Activated CD4-positive, alpha-beta memory T cell treated with anti-CD3 and anti-CD28 coated beads, Interleukin-2, amount 10 ng/mL, durations not matched to agents 7 days and 5 days (primary cell): ENCODE data around the gene NOL4L. TPM values are rescaled to one million over a fixed set of nuclear protein-coding genes. Genes with fewer than 3 reads are reported as not detected.

ENCODE experiments used
- CTCF ChIA-PET: fragments of 350-600 bp; sonication (Branson Sonifier 250); formaldehyde crosslinking; loops from one replicate; lab custom pipeline; 2021; ENCODE audit warnings: antibody characterized with exemption, inconsistent platforms; lab: Charles Lee
- POLR2A ChIA-PET: fragments of 350-600 bp; sonication (Branson Sonifier 250); formaldehyde crosslinking; loops from one replicate; lab custom pipeline; 2021; ENCODE audit warnings: antibody characterized with exemption; lab: Charles Lee
- DNase-seq: peaks from one replicate; pipeline ENCODE4 v3.0.0-alpha.2; 2020
- H3K27ac Mint-ChIP-seq: one replicate; pipeline ENCODE4 v1.8.0; 2021; ENCODE audit warnings: mild to moderate bottlenecking, mixed read lengths
- H3K27me3 Mint-ChIP-seq: one replicate; pipeline ENCODE4 v1.8.0; 2021; ENCODE audit warnings: mixed read lengths
- H3K36me3 Mint-ChIP-seq: one replicate; pipeline ENCODE4 v1.8.0; 2021; ENCODE audit warnings: low read depth, mixed read lengths
- H3K4me1 Mint-ChIP-seq: one replicate; pipeline ENCODE4 v1.8.0; 2021; ENCODE audit warnings: mixed read lengths
- H3K4me3 Mint-ChIP-seq: one replicate; pipeline ENCODE4 v1.8.0; 2021; ENCODE audit warnings: mild to moderate bottlenecking, mixed read lengths
- H3K9me3 Mint-ChIP-seq: one replicate; pipeline ENCODE4 v1.8.0; 2021; ENCODE audit warnings: mixed read lengths
- total RNA-seq, 2 experiments: library from RNA; stranded (reverse); gene quantifications; one replicate each; pipeline ENCODE4 v1.2.3, GENCODE V29; 2021

The NOL4L gene
- total RNA-seq, 2 experiments from 2014 or later, result 17.1 to 19.1 TPM

DNA sequence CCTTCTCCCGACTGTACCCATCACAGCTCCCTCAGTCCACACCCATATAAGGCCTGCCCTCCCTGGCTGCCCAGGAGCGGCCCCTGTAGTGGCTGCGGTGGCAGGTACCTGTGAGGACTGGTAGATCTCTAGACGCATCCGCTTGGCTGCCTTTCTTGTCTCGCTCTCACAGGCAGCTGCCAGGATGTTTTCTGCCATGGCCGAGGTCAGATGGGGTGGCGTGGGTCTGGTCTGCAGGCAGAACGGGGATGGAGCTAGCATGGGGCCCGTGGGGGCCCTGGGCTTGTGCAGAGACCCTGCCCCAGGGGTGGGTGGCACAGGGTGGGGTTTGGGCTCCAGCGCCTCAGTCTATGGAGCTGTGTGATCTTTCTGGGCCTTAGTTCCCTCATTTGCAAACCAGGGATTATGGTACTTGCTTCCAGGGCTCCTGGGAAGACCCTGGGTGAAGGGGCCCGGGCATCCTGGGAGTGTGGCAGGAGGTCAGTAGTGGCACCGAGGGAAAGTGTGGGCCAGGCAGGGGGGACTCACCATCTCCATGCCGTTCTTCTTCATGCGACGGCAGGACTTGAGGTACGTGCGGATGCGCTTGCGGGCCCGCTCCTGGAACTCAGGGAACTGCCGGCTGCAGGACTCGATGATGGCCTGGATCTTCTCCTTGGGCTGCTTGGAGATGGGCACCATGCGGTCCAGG is 132.2 kb downstream of the NOL4L start:
- H3K36me3 Mint-ChIP-seq, result no peaks in the 10 kb centered on the region
- H3K27ac Mint-ChIP-seq, result no peak overlapping the region
- no peaks in the 10 kb centered on the region for H3K9me3 Mint-ChIP-seq
- H3K4me3 Mint-ChIP-seq, result no peak overlapping the region
- CTCF ChIA-PET, result no interaction called here
- POLR2A ChIA-PET, result no interaction called here
- DNase-seq, result no peak
- no peaks in the 10 kb centered on the region for H3K27me3 Mint-ChIP-seq
- no peaks in the 10 kb centered on the region for H3K4me1 Mint-ChIP-seq

DNA sequence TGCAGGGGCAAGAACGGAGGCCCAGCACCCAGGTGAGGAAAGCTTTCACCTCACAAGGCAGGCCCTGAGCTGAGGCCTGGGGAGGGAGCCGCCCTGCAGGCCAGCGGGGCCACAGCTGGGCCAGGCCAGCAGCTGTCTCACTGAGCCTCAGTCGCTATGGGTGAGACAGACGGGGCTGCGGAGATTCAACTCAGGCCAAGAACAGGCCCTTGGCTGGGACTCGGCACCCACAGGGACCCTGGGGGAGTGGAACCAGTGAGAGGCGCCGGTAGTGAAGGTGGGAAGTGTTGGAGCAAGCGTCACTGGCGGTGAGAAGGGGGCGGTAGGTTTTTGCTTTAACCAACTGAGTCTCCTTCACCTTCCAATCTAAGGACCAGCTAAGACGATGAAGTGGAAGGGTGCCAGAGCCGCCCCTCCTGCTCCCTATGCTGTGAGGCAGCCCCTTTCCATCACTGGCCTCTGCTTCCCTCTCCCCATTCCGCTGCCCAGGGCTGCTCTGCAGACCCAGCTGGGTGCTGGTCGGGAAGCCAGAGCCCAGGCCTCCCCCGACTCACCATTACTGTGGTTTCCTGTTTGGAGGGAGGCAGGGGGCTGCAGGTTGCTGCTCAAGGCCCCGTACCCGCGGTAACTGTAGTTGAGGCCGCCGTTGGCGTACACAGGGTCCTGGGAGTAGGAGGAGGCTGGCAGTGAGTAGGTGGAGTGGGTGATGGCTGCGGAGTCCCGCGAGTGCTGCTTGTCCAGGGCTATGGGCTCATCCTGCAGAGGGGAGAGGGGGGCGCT is 133.3 kb downstream of the NOL4L start:
- no peaks in the 10 kb centered on the region for H3K27me3 Mint-ChIP-seq
- POLR2A ChIA-PET, result no interaction called here
- no peak overlapping the region for H3K27ac Mint-ChIP-seq
- H3K4me1 Mint-ChIP-seq, result no peaks in the 10 kb centered on the region
- no peaks in the 10 kb centered on the region for H3K9me3 Mint-ChIP-seq
- DNase-seq, result no peak
- H3K4me3 Mint-ChIP-seq, result no peak overlapping the region
- H3K36me3 Mint-ChIP-seq, result peaks cover under 1% of the 10 kb centered on the region
- CTCF ChIA-PET, result interaction anchor here (0.6 kb wide), 1 partner anchor 60 kb away, joined by 3 read pairs; no protein-coding TSS in a partner anchor

DNA sequence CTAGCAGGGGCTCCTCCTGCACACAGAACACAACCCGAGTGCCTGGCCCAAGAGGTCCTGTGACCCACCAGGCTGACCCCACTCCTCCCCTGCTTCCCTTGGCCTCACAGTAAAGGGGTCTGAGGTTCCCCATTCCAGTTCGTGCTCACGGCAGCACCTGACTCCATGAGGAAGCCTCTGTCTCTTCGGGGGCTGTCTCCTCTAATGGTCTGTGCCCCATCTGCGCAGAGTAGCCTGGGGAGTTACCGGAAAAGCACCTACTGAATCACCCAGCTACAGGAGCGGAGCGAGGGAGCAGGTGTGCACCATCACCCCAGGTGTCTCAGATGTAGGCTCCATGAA is 133.8 kb downstream of the NOL4L start:
- ChIA-PET POLR2A (no interaction called here), CTCF (interaction anchor here (0.6 kb wide), 1 partner anchor 59 kb away, joined by 3 read pairs; no protein-coding TSS in a partner anchor)
- Mint-ChIP-seq H3K9me3 (no peaks in the 10 kb centered on the region), H3K36me3 (peaks cover 5% of the 10 kb centered on the region), H3K4me3 (no peak overlapping the region), H3K27me3 (no peaks in the 10 kb centered on the region), H3K4me1 (no peaks in the 10 kb centered on the region), H3K27ac (peak overlapping the region; percentile 21)
- no peak for DNase-seq

DNA sequence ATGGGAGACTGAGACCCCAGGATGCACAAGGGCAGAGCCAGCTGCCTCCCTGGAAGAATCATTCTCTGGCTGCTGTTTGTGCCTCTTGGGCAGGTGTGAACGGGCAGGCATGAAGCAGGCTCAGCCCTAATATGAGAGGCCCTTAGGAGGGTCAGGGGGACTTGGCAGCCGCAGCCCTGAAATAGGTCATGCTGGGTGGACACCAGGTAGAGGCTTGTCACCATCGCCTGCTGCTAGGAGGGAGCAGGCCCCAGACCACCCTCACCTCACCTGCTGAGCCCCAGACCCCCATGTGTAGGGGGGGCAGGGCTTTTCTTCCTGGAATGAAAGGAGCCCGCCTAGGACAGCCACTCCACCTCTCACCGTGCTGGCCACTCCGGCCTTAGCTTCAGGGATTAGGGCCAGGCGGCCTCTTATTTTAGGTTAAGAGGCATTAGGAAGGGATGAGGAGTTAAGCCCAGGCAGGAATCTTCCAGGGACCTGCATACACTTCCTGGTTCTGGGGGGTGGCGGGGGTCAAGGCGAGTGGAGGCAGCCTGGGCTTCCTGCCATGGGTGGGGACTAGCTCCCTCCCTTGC is 134.6 kb downstream of the NOL4L start:
- Mint-ChIP-seq H3K4me1 (no peaks in the 10 kb centered on the region), H3K27ac (no peak overlapping the region), H3K36me3 (peaks cover 5% of the 10 kb centered on the region), H3K9me3 (no peaks in the 10 kb centered on the region), H3K27me3 (no peaks in the 10 kb centered on the region), H3K4me3 (no peak overlapping the region)
- no peak for DNase-seq
- POLR2A ChIA-PET, result no interaction called here
- CTCF ChIA-PET, result interaction anchor here (0.6 kb wide), 1 partner anchor 215 kb away, joined by 4 read pairs; no protein-coding TSS in a partner anchor

DNA sequence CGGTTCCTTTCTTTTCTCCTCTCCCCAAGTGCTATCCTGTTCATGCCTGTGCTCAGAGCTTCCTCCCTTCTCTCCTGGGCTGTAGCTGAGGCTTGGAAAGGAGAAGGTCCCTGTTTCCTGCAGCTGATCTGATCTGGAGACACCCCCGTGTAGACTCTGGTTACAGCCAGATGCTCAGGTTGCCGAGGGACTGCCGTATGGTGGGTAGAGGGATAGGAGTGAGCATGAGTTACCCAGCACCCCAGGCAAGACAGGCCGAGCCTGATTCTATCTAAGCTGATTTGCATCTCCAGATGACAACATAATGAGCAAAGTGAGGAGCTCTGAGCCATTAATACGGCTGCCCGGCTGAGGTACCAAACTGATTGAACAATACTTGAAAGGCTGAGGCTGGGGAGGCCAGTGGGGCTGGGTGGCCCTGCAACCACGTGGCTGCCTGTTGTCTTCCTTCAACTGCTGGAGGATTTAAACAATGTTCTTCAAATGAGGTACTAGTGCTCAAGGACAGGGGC is 135.2 kb downstream of the NOL4L start:
- H3K36me3 Mint-ChIP-seq, result peaks cover 7% of the 10 kb centered on the region
- H3K4me1 Mint-ChIP-seq, result peaks cover 5% of the 10 kb centered on the region
- no peak overlapping the region for H3K27ac Mint-ChIP-seq
- ChIA-PET POLR2A (interaction anchor here (0.8 kb wide), 1 partner anchor 34 kb away, joined by 3 read pairs; no protein-coding TSS in a partner anchor), CTCF (no interaction called here)
- no peaks in the 10 kb centered on the region for H3K9me3 Mint-ChIP-seq
- H3K4me3 Mint-ChIP-seq, result no peak overlapping the region
- H3K27me3 Mint-ChIP-seq, result no peaks in the 10 kb centered on the region
- DNase-seq, result no peak

DNA sequence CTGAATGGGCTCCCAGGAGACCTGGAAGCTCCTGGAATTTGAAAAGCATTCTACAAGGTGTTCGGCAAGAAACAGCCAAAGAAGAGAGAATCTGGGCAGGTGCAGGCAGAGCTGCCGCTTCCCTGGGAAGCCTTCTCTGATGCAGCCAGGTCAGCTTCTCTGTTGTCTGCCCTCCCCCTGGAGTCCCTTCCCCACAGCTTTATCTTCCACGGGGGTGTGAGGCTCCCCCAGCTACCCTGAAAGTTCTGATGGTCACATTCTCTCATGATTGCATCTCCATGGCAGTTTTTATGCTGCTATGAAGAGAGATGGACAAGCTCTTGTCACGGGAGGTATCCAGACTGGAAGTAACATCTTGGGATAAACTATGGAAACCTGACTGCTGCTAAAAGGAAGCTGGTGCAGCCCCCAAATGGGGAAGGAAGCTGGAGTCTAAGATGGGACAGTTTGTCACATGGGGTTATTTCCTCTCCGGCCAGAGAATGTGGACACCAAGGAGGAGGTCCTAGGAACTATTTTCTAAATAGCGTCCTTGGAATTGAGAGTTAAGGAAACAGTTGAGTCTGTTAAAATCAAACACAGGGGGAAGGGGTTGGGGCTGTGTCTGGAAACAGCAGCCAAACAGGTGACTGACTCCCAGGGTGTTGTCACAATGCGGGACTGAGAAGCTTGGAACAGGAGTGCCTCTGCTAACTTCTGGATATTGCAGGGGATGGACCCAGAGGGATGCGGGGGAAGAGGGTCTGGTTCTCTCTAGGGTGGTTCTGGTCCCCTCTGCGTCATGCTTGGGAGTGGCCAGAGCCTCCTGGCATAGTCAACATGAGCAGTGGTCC is 135.9 kb downstream of the NOL4L start:
- H3K9me3 Mint-ChIP-seq, result no peaks in the 10 kb centered on the region
- H3K4me3 Mint-ChIP-seq, result no peak overlapping the region
- ChIA-PET CTCF (no interaction called here), POLR2A (interaction anchor here (0.8 to 1.0 kb wide), 2 partner anchors 9 to 34 kb away, joined by 3 read pairs; no protein-coding TSS in a partner anchor)
- no peak for DNase-seq
- no peaks in the 10 kb centered on the region for H3K27me3 Mint-ChIP-seq
- no peak overlapping the region for H3K27ac Mint-ChIP-seq
- peaks cover 5% of the 10 kb centered on the region for H3K4me1 Mint-ChIP-seq
- H3K36me3 Mint-ChIP-seq, result peaks cover 7% of the 10 kb centered on the region

DNA sequence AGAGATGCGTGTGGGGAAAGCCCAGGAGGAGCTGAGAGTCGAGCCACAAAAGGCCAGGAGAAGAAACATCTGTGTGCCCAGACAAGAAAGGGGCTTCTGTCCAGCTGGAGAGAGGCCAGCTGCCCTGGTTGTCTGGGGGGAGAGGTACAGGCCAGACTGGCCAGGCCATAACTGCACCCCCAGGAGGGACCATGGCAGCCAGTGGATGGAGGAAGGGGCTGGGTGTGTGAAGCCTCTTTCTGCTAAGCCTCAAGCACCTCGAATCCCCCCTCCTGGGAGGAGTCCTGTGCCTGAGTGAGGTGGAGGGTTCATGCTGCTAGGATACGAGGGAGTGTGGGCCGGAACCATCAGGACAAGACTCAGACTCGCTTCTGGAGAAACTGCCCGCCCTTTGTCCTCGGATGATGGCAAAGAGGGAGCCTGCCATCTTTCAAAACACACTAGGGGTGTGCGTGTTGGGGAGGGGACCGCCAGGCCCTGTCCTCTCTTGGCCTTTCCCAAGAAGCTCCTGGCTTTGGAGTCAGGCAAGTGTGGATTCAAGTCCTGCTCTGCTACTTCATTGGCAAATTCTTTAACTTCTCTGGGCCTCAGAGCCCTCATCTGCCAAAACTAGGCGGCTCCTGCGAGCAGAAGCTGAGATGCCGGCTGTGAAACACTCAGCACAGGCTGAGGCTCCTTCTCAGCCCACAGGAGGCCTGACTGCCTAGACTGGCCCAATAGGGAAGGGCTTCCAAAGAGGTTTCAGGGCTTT is 136.7 kb downstream of the NOL4L start:
- H3K36me3 Mint-ChIP-seq, result peaks cover 11% of the 10 kb centered on the region
- peaks cover 7% of the 10 kb centered on the region for H3K4me1 Mint-ChIP-seq
- ChIA-PET CTCF (interaction anchor here (0.5 kb wide), 1 partner anchor 269 kb away, joined by 6 read pairs; no protein-coding TSS in a partner anchor), POLR2A (interaction anchor here (1.0 kb wide), 1 partner anchor 8 kb away, joined by 3 read pairs; no protein-coding TSS in a partner anchor)
- no peaks in the 10 kb centered on the region for H3K9me3 Mint-ChIP-seq
- no peaks in the 10 kb centered on the region for H3K27me3 Mint-ChIP-seq
- H3K4me3 Mint-ChIP-seq, result no peak overlapping the region
- DNase-seq, result no peak
- no peak overlapping the region for H3K27ac Mint-ChIP-seq

DNA sequence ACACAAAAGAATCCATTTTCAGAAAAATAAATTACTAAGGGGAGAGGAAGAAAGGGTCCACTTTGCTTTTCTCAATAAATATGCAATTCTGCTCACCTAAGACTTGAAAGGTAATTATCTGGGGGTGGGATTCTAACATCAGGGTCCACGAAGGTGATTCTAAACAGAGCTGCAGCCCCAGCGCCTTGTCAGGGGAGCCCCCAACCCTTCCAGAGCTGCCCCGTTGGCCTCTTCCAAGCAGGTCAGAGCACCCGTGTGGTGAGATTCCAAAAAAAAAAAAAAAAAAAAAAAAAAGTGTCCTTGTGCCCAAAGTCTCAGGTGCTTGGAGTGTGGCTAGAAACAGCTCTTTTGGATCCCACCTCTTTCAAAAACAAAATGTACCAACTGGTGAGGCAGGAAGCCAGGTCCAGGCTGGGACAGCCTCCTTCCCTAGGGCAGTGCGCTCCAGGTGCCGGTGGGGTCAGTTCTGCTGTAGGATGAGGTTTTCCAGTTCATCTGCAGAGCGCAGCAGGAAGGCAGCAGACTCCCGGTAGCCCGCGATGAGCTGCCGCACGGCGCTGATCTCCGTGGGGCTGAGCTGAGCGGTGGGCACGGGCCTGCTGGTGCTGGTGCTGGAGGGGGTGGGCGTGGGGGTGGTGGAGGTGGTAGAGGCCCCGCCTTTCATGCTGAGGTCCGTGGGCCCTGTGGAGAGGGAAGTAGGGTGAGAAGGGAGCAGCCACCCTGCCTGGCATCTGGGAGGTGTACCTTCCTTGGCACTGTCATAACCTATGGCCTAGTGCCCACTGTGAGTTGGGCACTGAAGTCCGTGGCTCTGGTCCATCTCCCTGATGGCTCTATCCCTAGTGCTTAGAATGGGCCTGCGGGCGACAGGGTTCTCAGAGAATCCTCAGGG is 137.8 kb downstream of the NOL4L start:
- DNase-seq, result no peak
- ChIA-PET POLR2A (no interaction called here), CTCF (no interaction called here)
- Mint-ChIP-seq H3K4me1 (peaks cover 8% of the 10 kb centered on the region), H3K9me3 (no peaks in the 10 kb centered on the region), H3K36me3 (peaks cover 15% of the 10 kb centered on the region), H3K27me3 (no peaks in the 10 kb centered on the region), H3K27ac (no peak overlapping the region), H3K4me3 (no peak overlapping the region)

DNA sequence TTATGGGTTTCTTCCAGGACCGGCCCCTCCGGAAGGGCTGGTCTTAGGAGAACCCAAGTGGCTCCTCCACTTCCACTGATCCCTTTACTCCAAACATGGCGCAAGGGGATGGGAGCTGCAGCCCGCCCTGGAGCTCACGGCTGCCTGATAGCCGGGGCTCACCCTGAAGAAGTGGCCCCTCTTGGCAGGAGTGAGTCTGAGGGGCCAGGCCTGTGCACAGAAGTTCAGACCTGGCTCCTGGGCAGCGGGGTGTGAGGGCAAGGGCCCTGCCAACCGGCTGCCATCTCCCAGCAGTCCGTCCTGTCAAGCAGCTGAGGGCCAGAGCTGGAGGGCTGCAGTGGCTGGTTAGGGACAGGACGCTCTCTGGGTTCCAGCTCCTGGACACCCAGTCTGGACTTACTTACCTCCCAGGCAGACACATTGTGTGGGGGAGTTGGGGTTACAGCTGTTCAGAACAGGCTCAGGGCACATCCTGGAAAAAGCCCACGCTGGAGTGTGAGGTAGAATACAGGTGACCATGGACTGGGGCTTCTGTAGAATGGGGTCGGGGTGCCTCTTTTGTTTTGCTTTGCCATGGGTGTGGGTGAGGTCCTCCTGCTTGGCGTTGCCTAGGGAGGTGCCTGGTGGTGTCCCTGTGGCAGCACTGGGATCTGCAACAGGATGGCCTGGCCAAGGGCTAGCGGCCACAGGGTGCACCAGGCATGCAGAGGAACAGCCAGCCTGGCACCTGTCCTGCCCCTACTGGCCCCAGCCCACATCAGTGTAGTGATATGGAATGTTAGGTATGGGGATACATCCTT is 138.6 kb downstream of the NOL4L start:
- no peak for DNase-seq
- POLR2A ChIA-PET, result no interaction called here
- H3K4me3 Mint-ChIP-seq, result no peak overlapping the region
- H3K27me3 Mint-ChIP-seq, result no peaks in the 10 kb centered on the region
- H3K36me3 Mint-ChIP-seq, result peaks cover 15% of the 10 kb centered on the region
- H3K27ac Mint-ChIP-seq, result no peak overlapping the region
- H3K9me3 Mint-ChIP-seq, result no peaks in the 10 kb centered on the region
- H3K4me1 Mint-ChIP-seq, result peaks cover 8% of the 10 kb centered on the region
- CTCF ChIA-PET, result interaction anchor here (1.6 kb wide), 1 partner anchor 31 kb away, joined by 3 read pairs; no protein-coding TSS in a partner anchor

DNA sequence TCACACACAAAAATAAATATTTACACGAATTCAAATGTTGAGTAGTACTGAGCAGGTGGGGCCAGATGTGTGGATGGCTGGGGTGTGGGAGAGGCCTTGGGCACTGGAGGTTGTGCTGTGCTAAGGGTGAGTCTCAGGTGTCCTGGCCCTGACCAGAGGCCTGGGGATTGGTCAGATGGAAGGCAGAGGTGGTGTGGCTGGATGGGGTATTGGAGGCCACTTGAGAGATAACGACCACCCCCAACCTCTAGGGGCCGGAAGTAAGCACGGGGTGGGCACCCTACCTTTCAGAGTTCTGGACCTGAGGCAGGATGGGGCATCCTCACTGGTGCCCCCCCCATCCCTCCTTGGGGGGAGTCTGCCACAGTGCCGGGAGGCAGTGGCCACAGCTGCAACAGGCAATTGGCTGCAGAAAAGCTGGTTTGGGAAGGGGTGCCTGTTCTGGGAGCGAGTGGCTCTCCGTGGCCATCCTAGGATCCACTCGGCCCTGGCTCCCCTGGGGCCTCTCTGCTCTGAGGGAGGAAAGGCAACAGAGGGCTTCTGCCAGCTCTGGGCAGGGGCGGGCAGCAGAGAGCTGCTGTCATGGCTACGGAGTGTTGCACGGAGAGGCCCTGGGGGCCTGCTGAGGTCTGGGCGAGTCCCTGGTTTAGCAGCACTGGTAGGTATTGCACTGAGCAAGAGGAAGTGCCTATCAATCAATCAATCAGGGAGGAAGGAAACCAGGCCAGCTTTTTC is 139.4 kb downstream of the NOL4L start:
- Mint-ChIP-seq H3K27me3 (no peaks in the 10 kb centered on the region), H3K4me3 (no peak overlapping the region), H3K27ac (peak overlapping the region; percentile 5), H3K9me3 (no peaks in the 10 kb centered on the region), H3K36me3 (peaks cover 15% of the 10 kb centered on the region), H3K4me1 (peaks cover 8% of the 10 kb centered on the region)
- POLR2A ChIA-PET, result no interaction called here
- DNase-seq, result no peak
- CTCF ChIA-PET, result interaction anchor here (1.6 kb wide), 1 partner anchor 32 kb away, joined by 3 read pairs; no protein-coding TSS in a partner anchor
